Liver (tissue), 9 donors: Measurements from ENCODE around the gene SELENOV. TPM values are rescaled to one million over a fixed set of nuclear protein-coding genes. Genes with fewer than 3 reads are reported as not detected.

Source experiments
- DNase-seq: peaks from one replicate; pipeline ENCODE4 v3.0.0-alpha.2; 2017; ENCODE audit warnings: low spot score
- H3K27ac ChIP-seq, 2 donors: one replicate each; pipeline ENCODE4 v1.7.0; 2013; ENCODE audit warnings: inconsistent platforms in 2 of 2, low read length in 2 of 2, control low read depth in 1 of 2, low read depth in 1 of 2, mild to moderate bottlenecking in 1 of 2
- H3K27me3 ChIP-seq, 4 donors: one replicate each; pipeline versions ENCODE4 v1.6.1 to v1.7.0; 2013; ENCODE audit warnings: low read length in 3 of 4, inconsistent platforms in 1 of 4, mild to moderate bottlenecking in 1 of 4, moderate library complexity in 1 of 4; ENCODE audit not compliant: control insufficient read depth in 4 of 4, insufficient read depth in 4 of 4
- H3K36me3 ChIP-seq, 4 donors: one replicate each; pipeline versions ENCODE4 v1.6.1 to v1.7.0; 2013; ENCODE audit warnings: low read length in 3 of 4, mild to moderate bottlenecking in 3 of 4, low read depth in 1 of 4, moderate library complexity in 1 of 4; ENCODE audit not compliant: control insufficient read depth in 4 of 4, insufficient read depth in 3 of 4
- H3K4me1 ChIP-seq, 4 donors: one replicate each; pipeline versions ENCODE4 v1.6.1 to v1.7.0; 2013; ENCODE audit warnings: low read length in 3 of 4, mild to moderate bottlenecking in 3 of 4, moderate library complexity in 1 of 4; ENCODE audit not compliant: control insufficient read depth in 4 of 4, insufficient read depth in 4 of 4
- H3K4me3 ChIP-seq, 3 donors: one replicate each; pipeline versions ENCODE4 v1.6.1 to v1.7.0; 2013; ENCODE audit warnings: low read length in 3 of 3, control low read depth in 1 of 3, low read depth in 1 of 3, mild to moderate bottlenecking in 1 of 3
- H3K9ac ChIP-seq, 2 donors: one replicate each; pipeline ENCODE4 v1.7.0; 2013; ENCODE audit warnings: low read length in 2 of 2, mild to moderate bottlenecking in 2 of 2, moderate library complexity in 2 of 2, control low read depth in 1 of 2, low read depth in 1 of 2
- H3K9me3 ChIP-seq, 4 donors: one replicate each; pipeline versions ENCODE4 v1.6.1 to v1.7.0; 2013; ENCODE audit warnings: low read length in 3 of 4; ENCODE audit not compliant: control insufficient read depth in 4 of 4
- EGR1 ChIP-seq, 2 donors: IDR thresholded peaks; 2 replicates each; pipeline ENCODE4 v1.6.1; 2016 to 2018; ENCODE audit warnings: antibody characterized with exemption in 2 of 2, low read depth in 2 of 2
- FOXA1 ChIP-seq: IDR thresholded peaks from 2 replicates; pipeline ENCODE4 v1.6.1; 2016; ENCODE audit warnings: antibody characterized with exemption
- FOXA2 ChIP-seq: IDR thresholded peaks from 2 replicates; pipeline ENCODE4 v1.6.1; 2016; ENCODE audit warnings: antibody characterized with exemption
- HNF4A ChIP-seq, 2 donors: conservative IDR thresholded peaks; 2 replicates each; pipeline ENCODE4 v1.6.1; 2016; ENCODE audit warnings: antibody characterized with exemption in 2 of 2, mild to moderate bottlenecking in 2 of 2
- HNF4G ChIP-seq: IDR thresholded peaks from 2 replicates; pipeline ENCODE4 v1.6.1; 2016; ENCODE audit warnings: antibody characterized with exemption
- JUND ChIP-seq, 2 donors: IDR thresholded peaks; 2 replicates each; pipeline ENCODE4 v1.6.1; 2016; ENCODE audit warnings: antibody characterized with exemption in 2 of 2
- NR2F2 ChIP-seq: IDR thresholded peaks from 2 replicates; pipeline ENCODE4 v1.6.1; 2016; ENCODE audit warnings: antibody characterized with exemption
- RXRA ChIP-seq, 2 donors: IDR thresholded peaks; 2 replicates each; pipeline ENCODE4 v1.6.1; 2017 to 2018; ENCODE audit warnings: antibody characterized with exemption in 2 of 2, mild to moderate bottlenecking in 1 of 2
- SP1 ChIP-seq: IDR thresholded peaks from 2 replicates; pipeline ENCODE4 v1.6.1; 2018; ENCODE audit warnings: antibody characterized with exemption, mild to moderate bottlenecking
- TAF1 ChIP-seq: conservative IDR thresholded peaks from 2 replicates; pipeline ENCODE4 v1.6.1; 2016; ENCODE audit warnings: antibody characterized with exemption, mild to moderate bottlenecking
- YY1 ChIP-seq: IDR thresholded peaks from 2 replicates; pipeline ENCODE4 v1.6.1; 2016; ENCODE audit warnings: antibody characterized with exemption, mild to moderate bottlenecking
- WGBS: extraction: QIAGEN DNeasy Blood & Tissue Kit; methylation state at CpG from one replicate; pipeline ENCODE4 v1.1.7; 2013; 5-methylcytosine and 5-hydroxymethylcytosine counted together
- polyA plus RNA-seq, 2 donors: library from polyadenylated mRNA; stranded (reverse) in 1 of 2; unstranded in 1 of 2; fragments of 200-250 nt in 1 of 2; fragments of >200 nt in 1 of 2; fragmentation: Nextera tagmentation in 1 of 2; extraction: Ambion mirVana in 1 of 2; gene quantifications; one replicate each; pipeline versions ENCODE4 v1.2.1 to v1.2.3, GENCODE V29; 2013 to 2015
- total RNA-seq, 2 donors: library from RNA; depleted of rRNA; stranded (reverse); fragments of >200 nt; gene quantifications; one replicate each; pipeline ENCODE4 v1.2.3, GENCODE V29; 2014
- TF ChIP-seq, protein P1 (sequence below): IDR thresholded peaks from 2 replicates; pipeline ENCODE4 v1.6.1; 2016; ENCODE audit warnings: antibody characterized with exemption, mild to moderate bottlenecking
- TF ChIP-seq, protein P2 (sequence below): IDR thresholded peaks from 2 replicates; pipeline ENCODE4 v1.6.1; 2016; ENCODE audit warnings: antibody characterized with exemption
- TF ChIP-seq, protein P3 (sequence below): fragments of 150-350 bp; IDR thresholded peaks from 2 replicates; pipeline ENCODE4 v1.5.1; 2017; ENCODE audit warnings: improper control_type of control experiment, low read depth, low read length; ENCODE audit not compliant: missing input control
- donor health status: healthy.
- donor health status: healthy.
- donor health status: healthy.
- donor health status: healthy.
- donor health status: healthy.

The SELENOV gene
- total and polyA plus RNA-seq, 4 donors = not detected

DNA sequence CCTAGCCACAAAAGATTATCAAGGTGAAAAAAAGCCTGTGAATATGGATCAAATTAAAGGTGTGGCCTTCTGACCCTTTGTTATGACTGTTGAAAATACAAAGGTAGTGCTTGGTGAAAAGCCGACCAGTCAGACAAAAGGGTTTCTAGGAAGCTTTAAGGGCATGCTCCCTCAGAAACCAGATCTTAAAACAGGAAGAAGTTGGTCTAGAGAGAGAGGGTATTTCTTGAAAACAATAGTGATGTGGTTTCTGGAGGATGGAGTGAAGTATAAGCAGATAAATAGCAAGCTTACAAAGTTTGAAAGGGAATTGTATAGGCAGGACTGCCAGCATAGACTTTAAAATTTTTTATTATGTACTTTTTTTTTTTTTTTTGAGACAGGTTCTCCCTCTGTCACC, 30.0 kb downstream of the SELENOV start:
- Histone ChIP-seq H3K4me3 (no peak overlapping the region), H3K4me1 (peaks cover 0 to 5% (median 0%) of the 10 kb centered on the region in 4 donors), H3K27ac (no peak overlapping the region), H3K36me3 (no peaks in the 10 kb centered on the region), H3K9ac (no peak overlapping the region), H3K27me3 (no peaks in the 10 kb centered on the region), H3K9me3 (no peaks in the 10 kb centered on the region)
- 64% methylated on average over 1 of the region's 1 CpG for WGBS
- DNase-seq = no peak
- TF ChIP-seq SP1 = no peak
- TF ChIP-seq, protein P1, sequence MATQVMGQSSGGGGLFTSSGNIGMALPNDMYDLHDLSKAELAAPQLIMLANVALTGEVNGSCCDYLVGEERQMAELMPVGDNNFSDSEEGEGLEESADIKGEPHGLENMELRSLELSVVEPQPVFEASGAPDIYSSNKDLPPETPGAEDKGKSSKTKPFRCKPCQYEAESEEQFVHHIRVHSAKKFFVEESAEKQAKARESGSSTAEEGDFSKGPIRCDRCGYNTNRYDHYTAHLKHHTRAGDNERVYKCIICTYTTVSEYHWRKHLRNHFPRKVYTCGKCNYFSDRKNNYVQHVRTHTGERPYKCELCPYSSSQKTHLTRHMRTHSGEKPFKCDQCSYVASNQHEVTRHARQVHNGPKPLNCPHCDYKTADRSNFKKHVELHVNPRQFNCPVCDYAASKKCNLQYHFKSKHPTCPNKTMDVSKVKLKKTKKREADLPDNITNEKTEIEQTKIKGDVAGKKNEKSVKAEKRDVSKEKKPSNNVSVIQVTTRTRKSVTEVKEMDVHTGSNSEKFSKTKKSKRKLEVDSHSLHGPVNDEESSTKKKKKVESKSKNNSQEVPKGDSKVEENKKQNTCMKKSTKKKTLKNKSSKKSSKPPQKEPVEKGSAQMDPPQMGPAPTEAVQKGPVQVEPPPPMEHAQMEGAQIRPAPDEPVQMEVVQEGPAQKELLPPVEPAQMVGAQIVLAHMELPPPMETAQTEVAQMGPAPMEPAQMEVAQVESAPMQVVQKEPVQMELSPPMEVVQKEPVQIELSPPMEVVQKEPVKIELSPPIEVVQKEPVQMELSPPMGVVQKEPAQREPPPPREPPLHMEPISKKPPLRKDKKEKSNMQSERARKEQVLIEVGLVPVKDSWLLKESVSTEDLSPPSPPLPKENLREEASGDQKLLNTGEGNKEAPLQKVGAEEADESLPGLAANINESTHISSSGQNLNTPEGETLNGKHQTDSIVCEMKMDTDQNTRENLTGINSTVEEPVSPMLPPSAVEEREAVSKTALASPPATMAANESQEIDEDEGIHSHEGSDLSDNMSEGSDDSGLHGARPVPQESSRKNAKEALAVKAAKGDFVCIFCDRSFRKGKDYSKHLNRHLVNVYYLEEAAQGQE = no peak
- no peak for TF ChIP-seq FOXA2
- TF ChIP-seq TAF1 = no peak
- no peak for TF ChIP-seq FOXA1
- no peak for TF ChIP-seq HNF4A (conservative IDR thresholded peaks at IDR 0.05)
- TF ChIP-seq HNF4G = no peak
- TF ChIP-seq YY1 = no peak
- TF ChIP-seq JUND (IDR thresholded peaks at IDR 0.05) = no peak

DNA sequence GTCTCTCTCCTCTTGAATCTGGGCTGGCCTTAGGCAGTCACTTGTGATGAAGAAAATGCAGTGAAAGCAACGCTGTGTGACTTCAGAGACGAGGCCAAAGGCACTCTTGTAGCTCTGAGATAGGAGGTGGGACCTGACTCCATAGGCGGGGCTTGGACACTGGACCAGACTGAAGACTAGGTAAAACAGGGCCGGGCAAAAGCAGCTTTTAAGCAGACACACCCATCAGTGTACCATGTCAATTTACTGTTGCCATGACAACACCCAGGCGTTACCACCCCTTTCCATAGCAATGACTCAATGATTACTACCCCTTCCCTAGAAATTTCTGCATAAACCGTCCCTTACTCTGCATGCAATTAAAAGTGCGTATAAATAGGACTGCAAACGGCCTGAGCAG, 31.7 kb downstream of the SELENOV start:
- H3K36me3 ChIP-seq = no peaks in the 10 kb centered on the region
- H3K9me3 ChIP-seq = no peaks in the 10 kb centered on the region
- no peak overlapping the region for H3K4me3 ChIP-seq
- no peaks in the 10 kb centered on the region for H3K4me1 ChIP-seq
- no peaks in the 10 kb centered on the region for H3K27me3 ChIP-seq
- no peak overlapping the region for H3K9ac ChIP-seq
- H3K27ac ChIP-seq = no peak overlapping the region
- DNase-seq = no peak
- WGBS = 55% methylated on average over 8 of the region's 8 CpGs
- TF ChIP-seq RXRA (IDR thresholded peaks at IDR 0.05) (no peak), SP1 (no peak), JUND (IDR thresholded peaks at IDR 0.05) (no peak), EGR1 (IDR thresholded peaks at IDR 0.05; ENCODE audit: low read depth in 2 of 2) (no peak), HNF4A (conservative IDR thresholded peaks at IDR 0.05) (no peak), HNF4G (no peak), TAF1 (no peak), NR2F2 (no peak)
- TF ChIP-seq, protein P2, sequence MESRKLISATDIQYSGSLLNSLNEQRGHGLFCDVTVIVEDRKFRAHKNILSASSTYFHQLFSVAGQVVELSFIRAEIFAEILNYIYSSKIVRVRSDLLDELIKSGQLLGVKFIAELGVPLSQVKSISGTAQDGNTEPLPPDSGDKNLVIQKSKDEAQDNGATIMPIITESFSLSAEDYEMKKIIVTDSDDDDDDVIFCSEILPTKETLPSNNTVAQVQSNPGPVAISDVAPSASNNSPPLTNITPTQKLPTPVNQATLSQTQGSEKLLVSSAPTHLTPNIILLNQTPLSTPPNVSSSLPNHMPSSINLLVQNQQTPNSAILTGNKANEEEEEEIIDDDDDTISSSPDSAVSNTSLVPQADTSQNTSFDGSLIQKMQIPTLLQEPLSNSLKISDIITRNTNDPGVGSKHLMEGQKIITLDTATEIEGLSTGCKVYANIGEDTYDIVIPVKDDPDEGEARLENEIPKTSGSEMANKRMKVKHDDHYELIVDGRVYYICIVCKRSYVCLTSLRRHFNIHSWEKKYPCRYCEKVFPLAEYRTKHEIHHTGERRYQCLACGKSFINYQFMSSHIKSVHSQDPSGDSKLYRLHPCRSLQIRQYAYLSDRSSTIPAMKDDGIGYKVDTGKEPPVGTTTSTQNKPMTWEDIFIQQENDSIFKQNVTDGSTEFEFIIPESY = no peak
- TF ChIP-seq, protein P3, sequence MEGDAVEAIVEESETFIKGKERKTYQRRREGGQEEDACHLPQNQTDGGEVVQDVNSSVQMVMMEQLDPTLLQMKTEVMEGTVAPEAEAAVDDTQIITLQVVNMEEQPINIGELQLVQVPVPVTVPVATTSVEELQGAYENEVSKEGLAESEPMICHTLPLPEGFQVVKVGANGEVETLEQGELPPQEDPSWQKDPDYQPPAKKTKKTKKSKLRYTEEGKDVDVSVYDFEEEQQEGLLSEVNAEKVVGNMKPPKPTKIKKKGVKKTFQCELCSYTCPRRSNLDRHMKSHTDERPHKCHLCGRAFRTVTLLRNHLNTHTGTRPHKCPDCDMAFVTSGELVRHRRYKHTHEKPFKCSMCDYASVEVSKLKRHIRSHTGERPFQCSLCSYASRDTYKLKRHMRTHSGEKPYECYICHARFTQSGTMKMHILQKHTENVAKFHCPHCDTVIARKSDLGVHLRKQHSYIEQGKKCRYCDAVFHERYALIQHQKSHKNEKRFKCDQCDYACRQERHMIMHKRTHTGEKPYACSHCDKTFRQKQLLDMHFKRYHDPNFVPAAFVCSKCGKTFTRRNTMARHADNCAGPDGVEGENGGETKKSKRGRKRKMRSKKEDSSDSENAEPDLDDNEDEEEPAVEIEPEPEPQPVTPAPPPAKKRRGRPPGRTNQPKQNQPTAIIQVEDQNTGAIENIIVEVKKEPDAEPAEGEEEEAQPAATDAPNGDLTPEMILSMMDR = no peak
